Lower lobe of right lung (tissue), 2 donors: ENCODE measurements around the gene DPCD. TPM values are rescaled to one million over a fixed set of nuclear protein-coding genes. Genes with fewer than 3 reads are reported as not detected.
A peak's percentile ranks its signal among the peaks of the same experiment; 100 is the strongest.

Experiments
- ATAC-seq, 2 donors: fragments of 200-7000 bp; cut with Tn5 transposase; one replicate each; pipeline ENCODE4 v1.9.1; 2020 to 2022; ENCODE audit warnings: mild to moderate bottlenecking in 2 of 2, moderate library complexity in 2 of 2
- DNase-seq: peaks from one replicate; pipeline ENCODE4 v3.0.0-alpha.2; 2020
- H3K27ac ChIP-seq: fragments of 200-600 bp; one replicate; pipeline ENCODE4 v1.8.0; 2022
- H3K27me3 ChIP-seq: fragments of 200-600 bp; one replicate; pipeline ENCODE4 v1.8.0; 2022; ENCODE audit warnings: low read depth
- H3K36me3 ChIP-seq: fragments of 200-600 bp; one replicate; pipeline ENCODE4 v1.8.0; 2022; ENCODE audit warnings: mild to moderate bottlenecking
- H3K4me1 ChIP-seq: fragments of 200-600 bp; one replicate; pipeline ENCODE4 v1.8.0; 2022
- H3K4me3 ChIP-seq: fragments of 200-600 bp; one replicate; pipeline ENCODE4 v1.8.0; 2022; ENCODE audit warnings: mild to moderate bottlenecking
- H3K9me3 ChIP-seq: fragments of 200-600 bp; one replicate; pipeline ENCODE4 v1.8.0; 2022
- CTCF ChIP-seq: fragments of 200-600 bp; IDR thresholded peaks from one replicate; pipeline ENCODE4 v1.8.0; 2022; ENCODE audit warnings: antibody characterized with exemption, mild to moderate bottlenecking
- intact Hi-C: fragments of 100-400 bp; cut with DNase I; formaldehyde crosslinking; loops from one replicate; pipeline ENCODE4 v1.11.0; 2022
- total RNA-seq: library from RNA; stranded (reverse); fragmentation: NEBNext Ultra II Directional; extraction: Animal tissue kit (Norgen Biotek cat#: 25700); gene quantifications from one replicate; pipeline ENCODE4 v1.2.1, GENCODE V29; 2021
- donor health status: DM: no; HTN: yes; CAD: no; lungs with severe emphysema.

DPCD gene
- total RNA-seq, 1 donor from 2014 or later, result 12.9 TPM

GRCh38 chr10:101565370-101565900 is 22.7 kb upstream of the DPCD start:
- H3K27ac ChIP-seq, result no peak overlapping the region
- H3K4me1 ChIP-seq, result peaks cover 18% of the 10 kb centered on the region
- H3K4me3 ChIP-seq, result no peak overlapping the region
- no peak for TF ChIP-seq CTCF
- DNase-seq (no peak), ATAC-seq (no peak)
- no peaks in the 10 kb centered on the region for H3K36me3 ChIP-seq
- intact Hi-C loops, result no loop called here
- H3K27me3 ChIP-seq, result peaks cover 73% of the 10 kb centered on the region
- no peaks in the 10 kb centered on the region for H3K9me3 ChIP-seq

GRCh38 chr10:101565936-101566332 is 22.2 kb upstream of the DPCD start:
- Histone ChIP-seq H3K27me3 (peaks cover 73% of the 10 kb centered on the region), H3K27ac (no peak overlapping the region), H3K36me3 (no peaks in the 10 kb centered on the region), H3K4me1 (peaks cover 23% of the 10 kb centered on the region), H3K9me3 (no peaks in the 10 kb centered on the region), H3K4me3 (no peak overlapping the region)
- DNase-seq, result no peak
- TF ChIP-seq CTCF, result no peak
- ATAC-seq, result no peak
- intact Hi-C loops, result no loop called here

- peak overlapping the region; percentile 2 for H3K4me3 ChIP-seq
- intact Hi-C loops, result no loop called here
These were observed 21.6 kb upstream of the DPCD start for GRCh38 chr10:101566333-101567164.

GRCh38 chr10:101567165-101568006 is 20.7 kb upstream of the DPCD start:
- peaks cover 73% of the 10 kb centered on the region for H3K27me3 ChIP-seq
- DNase-seq (no peak), ATAC-seq (no peak)
- peaks cover under 1% of the 10 kb centered on the region for H3K9me3 ChIP-seq
- H3K4me1 ChIP-seq, result peaks cover 24% of the 10 kb centered on the region
- intact Hi-C loops, result no loop called here
- no peak for TF ChIP-seq CTCF
- no peaks in the 10 kb centered on the region for H3K36me3 ChIP-seq
- no peak overlapping the region for H3K4me3 ChIP-seq
- H3K27ac ChIP-seq, result no peak overlapping the region

More at GRCh38 chr10:101566333-101567164, 21.6 kb upstream of the DPCD start:
- TF ChIP-seq CTCF, result no peak
- no peaks in the 10 kb centered on the region for H3K9me3 ChIP-seq
- peaks cover 73% of the 10 kb centered on the region for H3K27me3 ChIP-seq
- H3K36me3 ChIP-seq, result no peaks in the 10 kb centered on the region
- DNase-seq, result no peak
- no peak overlapping the region for H3K27ac ChIP-seq
- no peak for ATAC-seq
- peaks cover 24% of the 10 kb centered on the region for H3K4me1 ChIP-seq

- intact Hi-C loops, result no loop called here
- Histone ChIP-seq H3K4me1 (peaks cover 24% of the 10 kb centered on the region), H3K27me3 (peaks cover 67% of the 10 kb centered on the region), H3K36me3 (no peaks in the 10 kb centered on the region), H3K27ac (no peak overlapping the region), H3K9me3 (peaks cover 8% of the 10 kb centered on the region), H3K4me3 (no peak overlapping the region)
- DNase-seq (no peak), ATAC-seq (no peak)
- no peak for TF ChIP-seq CTCF
These were observed 19.9 kb upstream of the DPCD start for GRCh38 chr10:101568054-101568745.
